NCI-H1105 treated with DMSO at 0.1 percent for 48 hours (cell line): ENCODE measurements around the gene PLSCR3.

Experiments
- DNase-seq: peaks from one replicate; lab custom pipeline; 2025; lab: John Stamatoyannopoulos, UW

The PLSCR3 gene

DNA sequence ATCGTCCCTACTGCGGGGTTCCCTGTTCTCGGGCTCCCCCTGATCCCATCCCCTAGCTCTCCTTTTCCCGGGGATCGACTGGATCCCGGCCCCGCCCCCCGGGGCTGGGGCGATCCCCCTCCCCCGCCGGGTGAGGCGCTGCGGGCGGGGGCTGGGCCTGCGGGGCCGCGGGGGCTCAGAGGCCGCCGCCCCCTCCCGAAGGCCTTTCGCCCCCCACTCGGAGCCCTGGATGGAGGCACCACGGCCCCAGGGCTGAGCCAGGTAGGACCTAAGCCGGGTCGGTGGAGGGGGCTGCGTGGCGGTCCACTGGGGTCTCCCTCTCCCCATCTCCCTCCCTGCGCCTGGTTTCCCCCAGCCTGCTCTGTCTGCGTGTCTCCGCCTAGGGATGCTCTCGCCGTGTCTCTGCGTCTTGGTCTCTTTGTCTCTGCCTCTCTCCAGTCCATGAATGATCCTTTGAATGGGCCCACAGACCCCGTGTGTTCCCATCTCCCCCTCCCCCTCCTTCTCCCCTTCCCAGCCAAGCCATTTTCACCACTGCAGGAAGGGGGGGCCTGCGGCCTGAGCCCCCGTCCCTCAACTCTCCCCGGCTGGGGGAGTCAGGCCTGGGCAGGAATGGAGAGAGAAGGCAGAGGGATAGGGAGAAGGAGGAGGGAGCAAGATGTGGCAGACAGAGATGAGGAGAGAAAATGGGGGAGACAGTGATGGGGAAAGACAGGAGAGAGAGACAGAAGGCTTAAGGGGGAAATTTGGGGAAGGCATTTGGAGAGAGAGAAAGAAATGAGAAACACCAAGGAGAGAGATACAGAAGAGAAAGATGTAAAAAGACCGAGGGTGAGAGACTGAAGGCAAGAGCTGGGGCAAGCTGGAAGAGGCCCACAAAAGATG, 11.3 kb upstream of the PLSCR3 start:
- no peak for DNase-seq

- DNase-seq: no peak
Observed at GRCh38 chr17:7404737-7405349, 10.5 kb upstream of the PLSCR3 start.

GRCh38 chr17:7403977-7404736, 9.8 kb upstream of the PLSCR3 start, which contains the start of gene TMEM256:
TMEM256 (minus strand) TSS chr17:7404097; CDS start chr17:7404084, 13 bp downstream.
- DNase-seq: peak; percentile 100

- DNase-seq: peak; percentile 91
Observed at GRCh38 chr17:7403727-7403976, 9.3 kb upstream of the PLSCR3 start.

- DNase-seq: no peak
Observed at GRCh38 chr17:7403043-7403726, 8.9 kb upstream of the PLSCR3 start.

DNA sequence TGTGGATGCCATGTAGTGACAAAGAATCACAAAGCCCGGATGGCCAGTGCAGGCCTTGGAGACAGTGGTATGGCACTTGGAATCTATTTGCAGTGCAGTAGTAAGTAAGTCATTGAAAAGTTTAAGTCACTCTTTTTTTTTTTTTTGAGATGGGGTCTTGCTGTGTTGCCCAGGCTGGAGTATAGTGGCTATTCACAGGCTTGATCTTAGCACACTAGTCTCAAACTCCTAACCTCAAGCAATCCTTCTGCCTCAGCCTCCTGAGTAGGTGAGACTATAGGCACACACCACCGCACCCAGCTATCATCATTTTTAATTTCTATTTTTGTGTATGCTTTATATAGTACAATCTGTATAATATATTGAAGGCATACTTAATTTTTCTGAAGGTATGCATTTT, 4.3 kb upstream of the PLSCR3 start:
- no peak for DNase-seq

DNA sequence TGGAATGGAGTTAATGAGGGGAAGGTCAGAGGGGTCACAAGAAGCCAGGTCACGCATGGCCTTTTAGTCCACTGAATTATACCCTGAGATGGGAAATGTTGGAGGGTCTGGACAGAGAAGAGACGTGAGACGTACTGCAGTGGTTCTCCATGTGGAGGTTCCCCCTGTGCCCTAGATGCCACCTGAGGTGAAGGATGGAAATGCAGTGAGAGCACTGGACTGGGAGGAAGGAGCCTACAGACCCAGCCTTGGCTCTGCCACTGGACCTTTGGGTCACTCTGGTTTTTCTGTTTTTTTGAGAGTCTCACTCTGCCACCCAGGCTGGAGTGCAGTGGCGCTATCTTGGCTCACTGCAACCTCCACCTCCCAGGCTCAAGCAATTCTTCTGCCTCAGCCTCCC, 1.8 kb upstream of the PLSCR3 start:
- no peak for DNase-seq

- DNase-seq: peak; percentile 84
Observed at GRCh38 chr17:7393613-7394451, 493 bp downstream of the PLSCR3 start.

DNA sequence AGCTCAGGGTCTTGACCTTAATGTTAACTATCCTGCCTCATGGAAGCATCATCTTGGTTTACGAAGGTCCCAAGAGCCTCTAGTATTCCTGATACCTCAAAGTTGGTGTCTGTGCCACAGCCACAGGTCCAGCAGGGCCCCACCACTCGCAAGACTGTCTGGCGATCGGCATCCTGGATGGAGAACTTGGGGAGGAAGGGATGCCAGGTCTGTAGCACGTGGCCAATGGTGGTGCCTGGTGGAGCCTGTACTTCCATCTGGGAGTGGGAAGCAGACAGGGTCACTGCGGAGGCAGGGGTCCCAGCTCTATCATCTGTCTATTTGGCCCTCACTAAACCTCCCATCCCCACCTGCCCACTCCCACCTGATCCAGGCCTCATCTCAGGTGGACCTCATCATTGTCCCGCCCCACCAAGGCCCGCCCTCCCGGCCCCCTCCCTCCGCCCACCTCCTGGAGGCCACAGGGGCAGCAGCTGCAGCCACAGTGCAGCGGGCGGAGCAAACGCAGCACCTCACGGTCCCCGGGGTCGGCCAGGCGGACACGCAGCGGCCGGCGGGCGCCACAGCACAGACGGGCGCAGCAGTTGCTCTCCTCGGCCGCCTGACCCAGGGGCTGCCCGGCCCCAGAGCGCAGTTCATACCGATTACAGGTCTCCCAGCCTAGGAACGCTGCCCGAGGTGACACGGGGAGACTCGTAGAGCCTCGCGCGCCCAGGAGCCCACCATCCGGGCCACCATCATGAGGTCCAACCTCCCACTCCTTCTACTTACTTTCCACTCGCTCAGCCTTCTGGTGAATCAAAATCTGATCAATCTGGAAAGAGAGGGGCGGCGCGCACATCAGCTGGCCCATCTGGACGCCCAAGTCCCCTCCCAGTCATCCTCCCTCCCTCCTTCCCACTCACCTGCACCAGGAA, 1.4 kb downstream of the PLSCR3 start:
- no peak for DNase-seq

DNA sequence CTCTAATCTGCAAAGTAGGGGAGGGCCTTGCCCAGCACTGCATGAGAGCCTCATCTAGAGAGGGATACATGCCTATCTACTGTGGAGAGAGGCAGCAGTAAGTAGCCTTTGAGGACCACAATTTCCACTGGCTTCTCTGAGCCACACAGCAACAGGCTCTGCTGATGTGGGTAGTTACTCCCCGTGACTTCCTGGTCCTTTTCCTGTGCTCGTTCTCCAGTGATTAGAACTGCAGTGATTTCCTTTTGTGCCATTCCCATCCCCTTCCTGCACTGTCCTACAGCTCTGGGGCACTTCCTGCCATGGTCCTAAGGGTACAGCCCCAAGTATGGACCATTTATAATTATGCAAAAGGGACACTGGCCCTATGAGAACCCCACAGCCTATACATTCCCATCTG, 3.0 kb downstream of the PLSCR3 start:
- no peak for DNase-seq

- DNase-seq: no peak
Observed at GRCh38 chr17:7389924-7390910, 4.1 kb downstream of the PLSCR3 start.

- no peak for DNase-seq
Observed at GRCh38 chr17:7388856-7389255, 5.5 kb downstream of the PLSCR3 start.

DNA sequence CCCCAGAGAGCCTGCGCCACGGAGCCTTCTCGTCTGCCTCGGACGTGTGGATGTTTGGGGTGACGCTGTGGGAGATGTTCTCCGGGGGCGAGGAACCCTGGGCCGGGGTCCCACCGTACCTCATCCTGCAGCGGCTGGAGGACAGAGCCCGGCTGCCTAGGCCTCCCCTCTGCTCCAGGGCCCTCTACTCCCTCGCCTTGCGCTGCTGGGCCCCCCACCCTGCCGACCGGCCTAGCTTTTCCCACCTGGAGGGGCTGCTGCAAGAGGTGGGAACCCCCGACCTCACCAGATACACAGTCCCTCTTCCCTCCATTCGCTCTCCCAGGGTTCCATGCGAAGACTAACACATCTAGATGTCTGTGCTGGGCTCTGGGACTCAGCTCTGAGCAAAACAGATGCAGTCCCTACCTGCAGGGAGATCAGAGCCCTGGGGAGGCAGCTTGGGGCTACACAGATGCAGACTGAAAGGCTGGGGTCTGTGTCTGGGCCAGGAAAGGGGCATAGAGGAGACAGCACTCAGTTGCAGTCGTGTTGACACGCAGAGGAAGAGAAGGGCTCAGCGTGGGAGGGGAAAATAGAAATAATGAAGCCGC, 9.7 kb downstream of the PLSCR3 start:
- DNase-seq: no peak

DNA sequence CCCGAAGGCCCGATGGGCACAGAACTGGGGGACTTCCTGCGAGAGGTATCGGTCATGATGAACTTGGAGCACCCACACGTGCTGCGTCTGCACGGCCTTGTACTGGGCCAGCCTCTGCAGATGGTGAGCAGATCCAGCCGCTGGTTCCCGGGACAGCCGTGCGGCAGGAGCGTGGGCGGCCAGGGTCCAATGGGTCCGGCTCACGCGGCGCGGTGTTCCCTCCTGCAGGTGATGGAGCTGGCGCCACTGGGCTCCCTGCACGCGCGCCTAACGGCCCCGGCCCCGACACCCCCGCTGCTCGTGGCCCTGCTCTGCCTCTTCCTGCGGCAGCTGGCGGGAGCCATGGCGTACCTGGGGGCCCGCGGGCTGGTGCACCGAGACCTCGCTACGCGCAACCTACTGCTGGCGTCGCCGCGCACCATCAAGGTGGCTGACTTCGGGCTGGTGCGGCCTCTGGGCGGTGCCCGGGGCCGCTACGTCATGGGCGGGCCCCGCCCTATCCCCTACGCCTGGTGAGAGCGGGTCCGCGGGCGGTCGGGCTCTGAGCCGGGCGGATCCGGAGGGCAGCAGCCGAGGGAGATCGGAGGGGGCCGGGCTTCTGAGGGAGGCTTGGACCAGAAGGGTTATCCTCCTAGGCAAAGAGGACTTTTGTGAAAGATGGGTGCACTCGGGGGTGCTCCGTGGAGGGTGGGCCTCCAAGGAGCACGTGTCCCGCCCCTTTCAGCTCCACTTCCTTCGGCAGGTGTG, 10.4 kb downstream of the PLSCR3 start:
- DNase-seq: no peak

DNA sequence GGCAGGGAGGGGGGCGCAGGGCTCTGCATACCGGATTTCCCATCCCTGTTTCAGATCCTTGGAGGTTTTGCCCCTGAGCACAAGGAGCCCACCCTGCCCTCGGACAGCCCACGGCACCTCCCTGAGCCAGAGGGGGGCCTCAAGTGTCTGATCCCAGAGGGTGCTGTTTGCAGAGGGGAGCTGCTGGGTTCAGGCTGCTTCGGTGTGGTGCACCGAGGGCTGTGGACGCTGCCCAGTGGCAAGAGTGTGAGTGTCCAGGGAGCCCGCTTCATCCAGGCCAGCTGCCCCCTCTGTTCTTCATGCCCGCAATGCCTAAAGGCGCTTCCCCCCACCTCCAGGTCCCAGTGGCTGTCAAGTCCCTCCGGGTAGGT, 11.0 kb downstream of the PLSCR3 start:
- DNase-seq: no peak

- no peak for DNase-seq
Observed at GRCh38 chr17:7382901-7383300, 11.4 kb downstream of the PLSCR3 start.

DNA sequence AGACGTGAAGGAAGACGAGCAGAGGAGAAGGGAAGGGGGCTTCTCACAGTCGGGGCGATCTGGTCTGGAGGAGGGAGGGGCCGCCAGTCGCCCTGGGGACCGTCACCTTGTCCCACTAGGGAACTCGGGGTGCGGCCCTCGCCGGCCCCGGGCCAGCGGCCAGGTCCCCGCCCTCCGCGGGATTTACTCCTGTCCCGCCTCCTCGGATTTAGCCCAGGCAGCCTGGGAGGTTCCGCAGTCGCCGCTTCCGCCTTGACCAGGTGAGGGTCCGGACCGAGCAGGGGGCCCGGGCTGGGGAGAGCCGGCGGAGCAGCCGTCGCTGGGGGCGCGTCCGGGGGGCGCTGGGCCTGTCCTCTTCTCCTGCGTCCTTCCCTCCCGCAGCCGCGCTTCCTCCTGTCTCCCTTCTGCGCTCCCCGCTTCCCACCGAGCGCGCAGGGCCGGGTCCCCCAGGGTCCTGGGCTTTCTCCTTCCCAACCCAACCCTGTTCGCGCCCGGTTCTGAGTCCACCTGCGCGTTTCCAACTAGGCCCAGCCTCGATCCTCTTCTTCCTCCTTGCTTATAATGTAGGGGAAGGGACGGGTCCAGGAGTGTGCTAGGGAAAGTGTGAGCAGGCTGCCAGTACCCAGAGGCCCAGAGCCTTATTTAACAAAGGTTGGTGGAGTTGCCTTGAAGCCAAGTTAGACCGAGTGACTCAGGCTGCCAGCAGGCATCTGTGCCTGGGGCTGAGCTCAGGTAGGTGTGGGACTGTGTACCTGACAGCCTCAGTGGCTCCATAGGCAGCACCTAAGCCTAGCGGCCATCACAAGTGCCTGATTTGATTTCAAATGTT, 13.3 kb downstream of the PLSCR3 start, which contains the start of gene TNK1:
TNK1 (plus strand) TSS at position 235 of the 829 bp plus-strand sequence. CDS start 1,838 bp downstream, outside the sequence.
- peak; percentile 20 for DNase-seq
